ENCODE data around the gene TOR4A.
"Not testable (repeated sequence)": the region's sequence is repeated elsewhere in the genome, so short reads cannot be mapped to it uniquely, and the experiment has no call there.

TOR4A gene

DNA sequence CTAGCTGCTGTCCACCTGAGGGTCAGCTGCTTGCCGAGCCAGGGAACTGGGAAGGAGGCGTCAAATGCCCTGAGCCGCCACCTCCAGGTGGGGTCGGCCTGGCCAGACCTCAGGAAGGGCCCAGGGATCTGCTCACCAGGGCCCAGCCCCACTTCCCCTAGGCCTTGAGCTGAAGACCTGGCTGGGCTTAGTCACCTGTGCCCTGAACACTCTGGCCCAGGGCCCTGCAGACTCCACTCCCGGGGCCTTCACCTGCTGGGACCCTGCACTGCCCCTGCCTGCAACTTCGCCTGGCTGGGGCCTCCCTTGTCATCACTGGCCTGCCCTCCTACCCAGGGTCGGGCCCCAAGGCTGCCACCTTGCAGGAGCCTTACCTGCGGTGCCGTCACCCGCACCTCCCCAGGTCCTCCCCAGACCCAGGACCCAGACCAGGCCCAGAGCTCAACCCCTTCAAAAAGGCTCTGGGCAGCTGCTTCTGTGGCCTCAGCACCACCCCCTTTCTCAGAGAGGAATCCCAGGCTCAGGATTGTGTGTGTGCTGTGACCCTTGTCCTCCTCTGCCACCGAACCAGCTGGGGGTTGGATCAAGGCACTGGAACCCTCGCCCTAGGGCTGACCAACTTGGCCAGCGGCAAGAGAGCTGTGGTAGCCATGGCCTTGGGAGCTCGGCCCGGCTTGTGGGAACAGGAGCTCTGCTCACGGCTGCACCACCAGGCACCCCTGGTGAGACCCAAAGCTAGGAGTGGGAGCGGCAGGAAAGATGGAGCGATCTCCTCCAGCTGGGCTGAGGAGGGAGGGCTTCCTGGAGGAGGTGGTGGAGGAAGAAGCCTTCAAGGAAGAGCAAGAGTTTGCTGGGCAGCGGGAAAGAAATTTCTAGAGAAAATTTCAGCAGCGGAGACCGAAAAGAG lies 23.6 kb upstream of the TOR4A start:
- no peak for DNase-seq (ENCODE audit: low read depth)

GRCh38 chr9:137254624-137255447 lies 22.7 kb upstream of the TOR4A start, which contains the start of gene NELFB:
Gene NELFB (plus strand): TSS chr9:137255327.
- DNase-seq (ENCODE audit: low read depth), result peak; percentile 93

DNA sequence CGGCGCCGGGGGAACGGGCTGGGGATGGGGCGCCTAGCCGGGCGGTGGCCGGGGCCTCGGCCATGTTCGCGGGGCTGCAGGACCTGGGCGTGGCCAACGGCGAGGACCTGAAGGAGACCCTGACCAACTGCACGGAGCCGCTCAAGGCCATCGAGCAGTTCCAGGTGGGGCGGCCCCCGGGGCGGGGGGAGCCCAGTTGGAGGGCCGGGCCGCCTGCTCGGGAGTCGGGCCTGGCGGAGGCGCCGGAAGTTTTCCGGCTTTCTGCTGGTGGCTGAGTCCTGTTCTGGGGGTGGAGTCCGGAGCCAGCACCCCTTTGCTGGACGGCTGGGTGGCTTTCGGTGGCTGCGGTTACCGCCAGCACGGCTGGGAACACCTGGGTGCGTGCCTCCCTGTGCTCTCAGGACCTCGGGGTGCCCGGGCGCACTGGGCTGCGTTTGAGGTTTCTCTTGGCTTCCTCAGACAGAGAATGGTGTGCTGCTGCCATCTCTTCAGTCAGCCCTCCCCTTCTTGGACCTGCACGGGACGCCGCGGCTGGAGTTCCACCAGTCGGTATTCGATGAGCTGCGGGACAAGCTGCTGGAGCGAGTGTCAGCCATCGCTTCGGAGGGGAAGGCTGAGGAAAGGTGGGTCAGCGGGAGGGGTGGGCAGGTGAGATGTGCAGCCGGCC lies 21.9 kb upstream of the TOR4A start:
- no peak for DNase-seq (ENCODE audit: low read depth)

DNA sequence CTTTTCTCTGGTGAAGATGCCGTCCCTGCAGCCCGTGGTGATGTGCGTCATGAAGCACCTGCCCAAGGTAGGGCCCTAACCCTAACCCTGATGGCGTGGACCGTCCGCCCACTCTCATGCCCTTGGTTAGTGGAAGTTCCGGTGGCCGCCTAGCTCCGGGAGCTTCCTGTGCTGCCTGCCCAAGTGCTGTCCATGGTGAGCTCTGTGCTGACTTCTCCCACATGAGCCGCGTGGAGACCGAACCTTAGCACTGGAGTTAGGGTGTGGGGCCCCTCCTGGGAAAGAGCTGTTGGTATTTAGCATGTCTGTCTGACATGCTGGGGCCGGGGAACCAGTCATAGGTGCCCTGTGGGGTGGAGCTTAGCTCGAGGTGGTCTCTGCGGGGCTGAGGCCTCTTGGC lies 21.2 kb upstream of the TOR4A start:
- DNase-seq (ENCODE audit: low read depth), result no peak

- no peak for DNase-seq (ENCODE audit: low read depth)
Measured at GRCh38 chr9:137256856-137257255, 20.7 kb upstream of the TOR4A start.

- not testable (repeated sequence) for DNase-seq (ENCODE audit: low read depth)
Measured at GRCh38 chr9:137262173-137262908, 15.2 kb upstream of the TOR4A start.

DNA sequence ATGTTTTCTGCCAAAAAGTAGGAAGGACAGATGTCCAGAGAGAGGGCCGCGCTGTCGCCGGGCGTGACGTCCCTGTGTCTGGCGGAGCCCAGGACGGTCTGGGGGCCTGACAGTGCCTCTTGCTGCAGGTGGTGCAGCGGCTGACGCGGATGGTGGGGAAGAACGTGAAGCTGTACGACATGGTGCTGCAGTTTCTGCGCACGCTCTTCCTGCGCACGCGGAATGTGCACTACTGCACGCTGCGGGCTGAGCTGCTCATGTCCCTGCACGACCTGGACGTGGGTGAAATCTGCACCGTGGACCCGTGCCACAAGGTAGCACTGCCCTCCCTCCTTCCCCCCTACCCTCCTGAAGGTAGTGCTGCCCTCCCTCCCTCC lies 14.6 kb upstream of the TOR4A start:
- DNase-seq (ENCODE audit: low read depth), result no peak

DNA sequence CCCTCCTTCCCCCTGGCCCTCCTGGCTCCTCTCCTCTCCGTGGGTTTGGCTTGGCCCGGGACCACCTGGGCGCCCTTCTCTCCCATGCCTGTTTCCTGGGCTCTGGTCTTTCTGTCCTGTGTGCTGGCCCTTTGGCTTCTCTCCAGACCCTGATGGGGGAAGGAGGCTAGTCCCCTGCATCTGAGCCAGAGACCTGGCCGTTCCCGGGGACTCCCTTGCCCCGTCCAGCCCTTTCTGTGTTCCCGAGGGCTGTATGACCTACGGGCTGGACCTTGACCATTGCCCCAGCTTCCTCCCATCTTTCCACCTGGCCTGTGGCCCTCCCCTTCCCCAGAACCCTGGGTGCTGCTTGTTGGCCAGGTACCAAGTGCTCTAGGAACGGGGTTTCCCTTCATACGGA lies 14.0 kb upstream of the TOR4A start:
- DNase-seq (ENCODE audit: low read depth), result no peak

- no peak for DNase-seq (ENCODE audit: low read depth)
Measured at GRCh38 chr9:137264067-137264466, 13.5 kb upstream of the TOR4A start.

GRCh38 chr9:137265496-137266161 lies 11.9 kb upstream of the TOR4A start:
- DNase-seq (ENCODE audit: low read depth), result no peak

DNA sequence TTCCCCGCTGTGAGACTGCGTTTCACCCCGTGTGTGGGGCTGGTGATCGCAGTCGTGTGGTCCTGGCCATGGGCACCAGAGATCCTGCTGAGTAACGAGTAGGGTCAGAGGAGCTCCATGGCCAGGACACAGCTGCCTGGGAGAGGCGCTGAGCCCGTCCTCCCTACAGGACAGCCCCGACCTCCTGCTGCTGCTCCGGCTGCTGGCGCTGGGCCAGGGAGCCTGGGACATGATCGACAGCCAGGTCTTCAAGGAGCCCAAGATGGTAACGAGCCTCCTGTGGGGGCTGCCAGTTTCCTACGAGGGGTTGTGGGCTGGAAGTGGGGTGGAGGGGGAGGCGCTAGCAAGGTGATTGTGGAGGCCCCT lies 11.4 kb upstream of the TOR4A start:
- no peak for DNase-seq (ENCODE audit: low read depth)

DNA sequence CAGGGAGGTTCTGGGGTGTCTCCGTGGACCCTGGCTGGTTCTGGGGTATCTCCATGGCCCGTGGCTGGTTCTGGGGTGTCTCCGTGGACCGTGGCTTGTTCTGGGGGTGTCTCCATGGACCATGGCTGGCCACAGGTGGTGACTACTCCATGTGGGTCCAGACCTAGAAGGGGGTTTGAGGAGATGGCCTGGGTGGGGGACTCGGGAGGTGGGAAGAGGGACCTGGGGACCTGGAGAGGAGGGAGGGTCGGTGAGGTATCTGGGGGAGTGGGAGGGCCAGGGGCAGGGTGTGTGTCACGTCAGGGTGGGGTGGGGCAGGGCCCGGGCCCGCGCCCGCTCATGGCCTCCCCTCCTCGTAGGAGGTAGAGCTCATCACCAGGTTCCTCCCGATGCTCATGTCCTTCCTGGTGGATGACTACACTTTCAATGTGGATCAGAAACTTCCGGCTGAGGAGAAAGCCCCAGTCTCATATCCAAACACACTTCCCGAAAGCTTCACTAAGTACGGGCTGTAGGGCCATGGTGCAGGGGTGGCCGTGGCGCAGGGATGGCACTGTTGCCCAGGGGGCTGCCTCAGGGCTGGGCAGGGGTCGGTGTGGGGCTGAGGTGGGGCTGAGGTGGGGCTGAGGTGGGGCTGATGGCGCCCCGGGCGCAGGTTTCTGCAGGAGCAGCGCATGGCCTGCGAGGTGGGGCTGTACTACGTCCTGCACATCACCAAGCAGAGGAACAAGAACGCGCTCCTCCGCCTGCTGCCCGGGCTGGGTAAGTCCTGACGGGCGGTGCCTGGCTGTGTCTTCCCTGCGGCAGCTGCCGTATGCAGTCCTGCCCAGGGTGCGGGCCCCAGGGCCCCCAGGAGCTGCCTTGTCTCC lies 10.7 kb upstream of the TOR4A start:
- no peak for DNase-seq (ENCODE audit: low read depth)

DNA sequence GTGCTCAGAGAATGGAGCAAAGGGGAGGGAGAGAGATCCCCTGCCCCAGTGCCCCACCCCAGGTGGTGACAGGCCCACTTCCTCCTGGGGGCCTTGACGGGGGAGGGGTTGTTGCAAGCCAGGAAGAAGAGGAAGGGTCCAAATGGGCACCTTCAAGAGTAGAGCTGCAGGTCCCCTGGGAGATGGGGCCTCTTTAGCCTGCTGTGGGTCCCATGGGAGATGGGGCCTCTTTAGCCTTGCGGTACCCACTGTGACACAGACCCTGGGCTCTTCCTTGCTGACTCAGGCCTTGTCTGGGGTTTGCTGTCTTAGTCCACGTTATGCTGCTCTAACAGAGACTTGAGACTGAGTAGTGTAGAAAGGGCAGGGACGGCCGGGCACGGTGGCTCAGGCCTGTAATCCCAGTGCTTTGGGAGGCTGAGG lies 9.6 kb upstream of the TOR4A start:
- DNase-seq (ENCODE audit: low read depth), result no peak

DNA sequence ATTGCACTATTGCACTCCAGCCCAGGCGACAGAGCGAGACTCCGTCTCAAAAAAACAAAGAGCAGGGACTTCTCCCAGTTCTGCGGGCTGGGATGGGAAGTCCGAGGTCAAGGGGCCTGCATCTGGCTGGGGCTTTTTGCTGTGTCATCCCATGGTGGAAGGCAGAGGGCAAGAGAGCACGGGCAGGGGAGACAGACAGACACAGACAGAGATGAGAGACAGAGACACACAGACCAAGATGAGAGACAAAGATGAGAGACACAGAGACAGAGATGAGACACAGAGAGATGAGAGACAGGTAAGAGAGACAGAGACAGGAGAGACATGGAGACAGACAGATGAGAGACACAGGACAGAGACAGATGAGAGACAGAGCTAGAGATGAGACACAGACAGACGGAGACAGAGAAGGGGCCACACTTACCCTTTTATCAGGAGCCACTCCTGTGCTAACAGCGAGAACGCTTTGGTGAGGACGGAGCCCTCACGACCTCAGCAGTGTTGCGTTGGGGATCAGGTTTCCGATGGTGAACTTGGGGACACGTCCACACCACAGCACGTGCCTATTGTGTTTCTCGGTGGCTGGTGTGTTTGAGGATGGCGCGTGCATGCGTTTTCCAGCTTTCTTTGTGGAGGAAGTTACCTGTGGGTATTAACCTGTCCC lies 8.9 kb upstream of the TOR4A start:
- DNase-seq (ENCODE audit: low read depth), result no peak

- no peak for DNase-seq (ENCODE audit: low read depth)
Measured at GRCh38 chr9:137269231-137269772, 8.2 kb upstream of the TOR4A start.

- DNase-seq (ENCODE audit: low read depth), result no peak
Measured at GRCh38 chr9:137270929-137271695, 6.4 kb upstream of the TOR4A start.

DNA sequence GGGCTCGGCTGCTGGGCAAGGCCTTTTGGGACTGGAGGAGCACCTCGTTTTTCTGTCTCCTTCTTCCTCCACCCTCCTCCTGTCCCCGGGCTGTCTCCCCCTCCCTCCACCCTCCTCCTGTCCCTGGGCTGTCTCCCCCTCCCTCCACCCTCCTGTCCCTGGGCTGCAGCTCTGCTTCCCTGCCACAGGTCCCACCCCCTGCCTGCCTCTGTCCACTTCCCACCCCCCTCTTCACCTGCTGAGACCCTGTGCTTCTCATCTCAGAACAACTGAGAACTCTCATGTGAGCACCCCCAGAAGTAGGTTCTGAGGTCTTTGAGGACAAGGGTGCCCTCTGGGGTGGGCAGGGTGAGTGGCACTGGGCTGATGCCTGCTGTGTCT lies 5.8 kb upstream of the TOR4A start:
- no peak for DNase-seq (ENCODE audit: low read depth)

GRCh38 chr9:137272241-137273094 lies 5.1 kb upstream of the TOR4A start:
- no peak for DNase-seq (ENCODE audit: low read depth)

Data from stimulated activated CD4-positive, alpha-beta T cell treated with anti-CD3 and anti-CD28 coated beads, Interleukin-2, amount 100 ng/mL, for 4 hours (primary cell).